Measurements from ENCODE around the gene ANKUB1.

GRCh38 chr3:149744151-149744550 lies 48.2 kb downstream of the ANKUB1 start:
- TF ChIP-seq CTCF (IDR thresholded peaks at IDR 0.05), result no peak
- no peak for TF ChIP-seq POLR2A (IDR thresholded peaks at IDR 0.05)

All from right lobe of liver (tissue), 4 donors.